ENCODE results near the gene LYRM4. TPM values are rescaled to one million over a fixed set of nuclear protein-coding genes. Genes with fewer than 3 reads are reported as not detected.

The LYRM4 gene
- total RNA-seq, 1 donor from 2014 or later, result 22.4 TPM

GRCh38 chr6:5280920-5281319, 20.2 kb upstream of the LYRM4 start:
- Histone ChIP-seq H3K9me3 (no peaks in the 10 kb centered on the region), H3K27ac (no peak overlapping the region), H3K4me3 (no peak overlapping the region), H3K36me3 (no peaks in the 10 kb centered on the region), H3K4me1 (no peaks in the 10 kb centered on the region), H3K27me3 (ENCODE audit: low read depth) (no peaks in the 10 kb centered on the region)
- ATAC-seq (no peak), DNase-seq (no peak)
- intact Hi-C loops (cut with DNase I), result no loop called here
- no peak for TF ChIP-seq CTCF (IDR thresholded peaks at IDR 0.05)

GRCh38 chr6:5279891-5280338, 19.2 kb upstream of the LYRM4 start:
- intact Hi-C loops (cut with DNase I), result no loop called here
- no peaks in the 10 kb centered on the region for H3K36me3 ChIP-seq
- ATAC-seq (no peak), DNase-seq (no peak)
- no peak overlapping the region for H3K4me3 ChIP-seq
- H3K27me3 ChIP-seq (ENCODE audit: low read depth), result no peaks in the 10 kb centered on the region
- H3K9me3 ChIP-seq, result no peaks in the 10 kb centered on the region
- no peak overlapping the region for H3K27ac ChIP-seq
- TF ChIP-seq CTCF (IDR thresholded peaks at IDR 0.05), result no peak
- H3K4me1 ChIP-seq, result no peaks in the 10 kb centered on the region

- intact Hi-C loops (cut with DNase I), result no loop called here
- DNase-seq (no peak), ATAC-seq (no peak)
- no peaks in the 10 kb centered on the region for H3K27me3 ChIP-seq (ENCODE audit: low read depth)
- TF ChIP-seq CTCF (IDR thresholded peaks at IDR 0.05), result no peak
- H3K4me3 ChIP-seq, result no peak overlapping the region
- H3K27ac ChIP-seq, result no peak overlapping the region
- H3K9me3 ChIP-seq, result no peaks in the 10 kb centered on the region
- H3K36me3 ChIP-seq, result no peaks in the 10 kb centered on the region
- no peaks in the 10 kb centered on the region for H3K4me1 ChIP-seq
Measured at GRCh38 chr6:5278565-5279120, 17.9 kb upstream of the LYRM4 start.

GRCh38 chr6:5278047-5278446, 17.3 kb upstream of the LYRM4 start:
- Histone ChIP-seq H3K4me3 (no peak overlapping the region), H3K4me1 (no peaks in the 10 kb centered on the region), H3K27me3 (ENCODE audit: low read depth) (no peaks in the 10 kb centered on the region), H3K27ac (no peak overlapping the region), H3K9me3 (no peaks in the 10 kb centered on the region), H3K36me3 (no peaks in the 10 kb centered on the region)
- ATAC-seq (no peak), DNase-seq (no peak)
- intact Hi-C loops (cut with DNase I), result no loop called here
- TF ChIP-seq CTCF (IDR thresholded peaks at IDR 0.05), result no peak

- no peak overlapping the region for H3K4me3 ChIP-seq
- H3K36me3 ChIP-seq, result no peaks in the 10 kb centered on the region
- intact Hi-C loops (cut with DNase I), result no loop called here
- H3K27me3 ChIP-seq (ENCODE audit: low read depth), result no peaks in the 10 kb centered on the region
- no peaks in the 10 kb centered on the region for H3K9me3 ChIP-seq
- no peaks in the 10 kb centered on the region for H3K4me1 ChIP-seq
- no peak overlapping the region for H3K27ac ChIP-seq
- ATAC-seq (no peak), DNase-seq (no peak)
- no peak for TF ChIP-seq CTCF (IDR thresholded peaks at IDR 0.05)
Measured at GRCh38 chr6:5277589-5277988, 16.8 kb upstream of the LYRM4 start.

- intact Hi-C loops (cut with DNase I), result no loop called here
- Histone ChIP-seq H3K9me3 (no peaks in the 10 kb centered on the region), H3K36me3 (no peaks in the 10 kb centered on the region), H3K27me3 (ENCODE audit: low read depth) (no peaks in the 10 kb centered on the region), H3K27ac (no peak overlapping the region), H3K4me3 (no peak overlapping the region), H3K4me1 (no peaks in the 10 kb centered on the region)
- DNase-seq (no peak), ATAC-seq (no peak)
- no peak for TF ChIP-seq CTCF (IDR thresholded peaks at IDR 0.05)
Measured at GRCh38 chr6:5276581-5276980, 15.8 kb upstream of the LYRM4 start.
